SH-SY5Y (cell line): ENCODE data around the gene CTDSPL.

Experiments used
- GATA2 ChIP-seq: IDR thresholded peaks from 2 replicates; pipeline ENCODE4 v1.6.1; 2011; ENCODE audit warnings: mild to moderate bottlenecking, low read depth, low read length
- GATA3 ChIP-seq: IDR thresholded peaks from 2 replicates; pipeline ENCODE4 v1.6.1; 2011; ENCODE audit warnings: low read depth, mild to moderate bottlenecking, low read length, moderate library complexity

DNA sequence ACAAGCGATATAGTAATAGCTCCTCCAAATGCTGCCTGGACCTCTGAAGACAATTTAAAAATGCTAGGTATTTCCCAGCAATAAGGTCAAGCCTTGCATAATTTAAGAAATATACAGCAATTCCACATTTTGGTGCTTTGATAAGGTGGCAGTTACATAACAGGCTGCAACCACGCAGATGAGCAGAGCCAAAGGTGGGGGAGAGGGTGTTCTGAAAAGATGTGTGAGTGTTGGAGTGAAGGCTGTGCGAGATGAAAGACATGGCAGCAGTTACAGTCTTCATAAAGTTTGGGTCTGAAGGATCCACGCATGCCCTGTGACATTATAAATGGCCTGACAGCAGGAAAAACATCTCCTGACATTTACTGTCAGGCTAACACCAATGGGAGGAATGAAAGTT lies 26.1 kb downstream of the CTDSPL start:
- no peak for TF ChIP-seq GATA3
- no peak for TF ChIP-seq GATA2
